Right kidney (tissue), 1 donor: ENCODE data around the gene NFXL1.

Experiments used
- DNase-seq: peaks from one replicate; pipeline ENCODE4 v3.0.0-alpha.2; 2016

The NFXL1 gene

DNA sequence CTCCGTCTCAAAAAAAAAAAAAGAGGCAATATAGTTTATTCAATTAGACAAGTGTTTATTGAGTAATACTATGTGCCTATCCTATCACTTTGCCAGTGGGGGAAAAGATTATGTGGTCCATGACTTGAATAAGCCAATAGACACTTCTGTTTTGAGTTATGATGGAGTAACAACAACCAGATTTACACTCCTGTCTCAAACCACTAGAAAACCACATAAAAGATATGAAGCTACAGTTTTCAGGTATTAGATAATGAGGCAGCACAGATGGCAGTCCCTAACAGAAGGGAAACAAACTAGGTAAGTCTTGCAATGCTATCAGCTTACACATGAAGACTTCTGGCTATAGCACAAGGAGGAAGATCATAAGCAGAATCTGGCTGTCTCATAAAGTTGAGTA, 22.5 kb downstream of the NFXL1 start:
- DNase-seq, result no peak

DNA sequence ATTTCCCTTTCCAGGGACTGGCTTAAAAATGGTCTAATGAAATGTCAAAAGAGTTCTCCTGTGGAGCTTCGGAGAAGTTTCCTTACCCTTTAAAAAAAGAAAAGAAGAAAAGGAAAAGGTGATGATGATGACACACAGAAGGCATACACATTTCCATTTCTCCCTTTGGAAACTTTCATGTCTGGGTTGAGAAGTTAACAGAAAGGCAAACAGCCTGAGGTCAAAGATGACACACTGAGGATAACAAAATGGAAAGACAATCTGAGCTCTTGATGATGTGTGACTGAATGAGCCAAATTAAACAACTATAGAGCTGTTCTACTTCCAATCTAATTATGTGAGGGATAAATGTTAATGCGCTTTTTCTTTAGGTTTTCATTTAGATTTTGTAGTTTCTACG, 32.2 kb downstream of the NFXL1 start:
- no peak for DNase-seq

DNA sequence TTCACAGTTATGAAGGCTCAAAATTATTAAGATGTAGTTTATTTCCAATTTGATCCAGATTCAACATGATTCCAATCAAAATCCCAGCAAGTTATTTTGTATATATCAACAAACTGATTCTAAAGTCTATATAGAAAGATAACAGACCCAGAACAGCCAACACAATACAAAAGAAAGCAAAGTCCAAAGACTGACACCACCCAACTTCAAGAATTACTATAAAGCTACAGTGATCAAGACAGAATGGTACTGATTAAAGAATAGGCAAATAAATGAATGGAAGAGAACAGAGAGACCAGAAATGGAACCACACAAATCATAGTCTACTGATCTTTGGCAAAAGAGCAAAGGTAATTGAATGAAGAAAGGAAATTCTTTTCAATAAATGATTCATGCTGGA, 34.9 kb downstream of the NFXL1 start:
- no peak for DNase-seq

DNA sequence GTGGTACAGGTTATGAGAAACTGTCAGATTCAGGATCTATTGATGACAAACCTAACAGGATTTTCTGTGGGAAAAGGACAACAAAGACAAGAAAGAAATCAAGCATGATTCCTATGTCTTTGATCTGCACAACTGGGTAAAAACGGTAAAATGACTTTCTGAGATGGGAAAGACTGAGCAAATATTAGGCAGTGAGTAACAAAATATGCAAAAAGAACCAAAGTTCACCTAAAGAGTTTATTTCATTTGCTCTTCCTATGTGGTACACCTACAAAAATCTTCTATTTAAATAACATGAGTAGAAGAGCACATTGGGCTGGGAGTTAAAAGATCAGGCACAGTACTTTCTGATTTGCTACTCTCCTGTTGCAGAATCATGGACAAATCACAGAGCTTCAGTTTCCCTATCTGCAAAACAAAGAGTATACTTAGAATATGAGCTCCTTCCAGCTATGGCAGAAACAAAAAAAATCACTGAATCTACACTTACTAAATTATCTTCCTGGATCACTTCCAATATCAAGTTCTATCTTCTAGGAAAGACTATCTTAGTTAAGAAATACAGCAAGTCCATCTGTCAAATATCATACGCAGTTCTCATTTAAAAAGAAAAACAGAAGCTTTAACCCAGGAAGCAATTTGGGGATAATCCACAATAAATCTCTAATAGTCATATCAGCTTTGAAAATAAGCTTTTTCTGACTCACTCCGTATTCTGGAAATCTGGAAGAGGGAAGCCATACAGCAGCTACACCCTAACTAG, 37.4 kb downstream of the NFXL1 start:
- no peak for DNase-seq

DNA sequence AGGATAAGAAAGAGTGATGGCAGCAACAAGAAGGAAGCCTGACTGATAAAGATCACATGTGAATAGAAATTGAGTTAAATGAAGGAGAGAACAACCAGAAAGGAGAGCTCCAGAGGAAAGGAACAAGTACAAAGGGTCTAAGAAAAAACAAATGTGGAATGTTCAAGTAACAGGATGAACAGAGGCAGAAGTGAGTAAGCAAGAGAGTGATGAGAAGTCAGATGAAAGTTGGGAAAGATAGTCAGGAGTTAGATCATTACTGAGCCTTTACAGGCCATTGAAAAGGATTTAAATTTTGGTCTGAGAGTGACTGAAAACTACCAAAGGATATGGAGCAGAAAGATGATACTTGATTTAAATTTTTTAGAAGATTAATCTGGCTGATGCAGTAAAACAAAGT, 38.1 kb downstream of the NFXL1 start:
- no peak for DNase-seq

DNA sequence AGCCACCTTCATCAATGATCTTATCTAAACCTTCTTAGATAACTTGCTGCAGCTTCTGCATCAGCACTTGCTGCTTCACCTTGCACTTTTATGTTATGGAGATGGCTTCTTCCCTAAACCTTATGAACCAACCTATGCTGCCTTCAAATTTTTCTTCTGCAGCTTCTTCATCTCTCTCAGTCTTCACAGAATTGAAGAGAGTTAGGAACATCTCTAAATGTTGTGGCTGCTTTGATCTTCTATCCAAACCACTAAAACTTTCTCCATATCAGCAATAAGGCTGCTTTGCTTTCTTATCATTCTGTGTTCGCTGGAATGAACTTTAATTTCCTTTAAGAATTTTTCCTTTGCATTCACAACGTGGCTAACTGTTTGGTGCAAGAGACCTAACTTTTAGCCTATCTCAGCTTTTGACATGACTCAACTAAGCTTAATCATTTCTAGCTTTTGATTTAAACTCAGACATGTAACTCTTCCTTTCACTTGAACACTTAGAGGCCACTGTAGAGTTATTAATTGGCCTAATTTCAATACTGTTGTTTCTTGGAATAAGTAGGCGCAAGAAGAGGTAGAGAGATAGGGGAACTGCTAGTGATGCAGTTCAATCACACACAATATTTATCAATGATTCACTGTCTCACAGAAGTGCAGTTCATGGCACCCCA, 40.4 kb downstream of the NFXL1 start:
- no peak for DNase-seq

DNA sequence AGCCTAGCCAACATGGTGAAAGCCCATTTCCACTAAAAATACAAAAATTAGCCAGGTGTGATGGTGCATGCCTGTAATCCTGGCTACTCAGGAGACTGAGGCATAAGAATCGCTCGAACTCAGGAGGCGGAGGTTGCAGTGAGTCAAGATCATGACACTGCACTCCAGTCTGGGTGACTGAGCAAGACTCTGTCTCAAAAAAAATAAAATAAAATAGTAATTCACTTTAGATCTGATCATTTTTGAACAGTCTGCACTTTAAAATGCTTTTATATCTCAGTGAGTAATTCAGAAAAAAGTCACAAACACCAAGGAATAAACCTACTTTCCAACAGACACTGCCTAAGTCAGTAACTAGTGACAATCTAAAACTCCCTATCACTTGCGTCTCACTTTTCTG, 50.9 kb downstream of the NFXL1 start:
- DNase-seq, result no peak

DNA sequence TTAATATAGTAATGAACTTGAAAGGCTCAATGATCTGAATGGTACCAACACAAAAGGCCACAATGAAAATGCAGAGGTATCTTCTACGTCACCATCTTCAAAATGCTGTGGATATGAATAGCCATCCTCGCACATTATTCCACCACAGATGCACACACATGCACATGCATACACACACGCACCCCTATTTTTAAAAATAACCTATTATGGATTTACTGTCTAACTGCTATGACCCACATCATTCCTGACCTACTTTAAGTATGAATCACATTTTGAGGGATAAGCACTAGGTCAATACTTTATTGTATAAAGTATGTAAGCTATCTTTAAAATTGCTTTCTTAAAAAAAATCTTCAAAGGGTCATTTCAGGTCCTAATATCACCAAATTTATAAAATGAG, 52.1 kb downstream of the NFXL1 start:
- DNase-seq, result no peak

DNA sequence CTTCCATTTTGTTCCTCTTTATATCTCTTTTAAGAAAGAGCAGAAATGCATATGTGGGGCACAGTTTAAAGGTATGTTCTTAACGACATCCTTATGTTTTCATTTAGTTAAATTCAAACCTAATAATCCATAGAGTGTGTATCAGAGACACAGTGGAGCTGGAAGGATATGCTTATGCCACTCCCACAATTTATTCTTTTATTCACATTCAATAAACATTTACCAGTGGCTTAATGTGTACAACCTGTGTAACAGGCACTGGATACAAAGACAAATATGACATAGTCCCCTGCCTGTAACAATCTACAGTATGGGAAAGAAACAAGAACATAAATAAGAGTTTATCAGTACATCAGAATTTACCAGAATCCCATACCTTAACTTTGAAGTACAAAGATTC, 54.1 kb downstream of the NFXL1 start:
- no peak for DNase-seq

DNA sequence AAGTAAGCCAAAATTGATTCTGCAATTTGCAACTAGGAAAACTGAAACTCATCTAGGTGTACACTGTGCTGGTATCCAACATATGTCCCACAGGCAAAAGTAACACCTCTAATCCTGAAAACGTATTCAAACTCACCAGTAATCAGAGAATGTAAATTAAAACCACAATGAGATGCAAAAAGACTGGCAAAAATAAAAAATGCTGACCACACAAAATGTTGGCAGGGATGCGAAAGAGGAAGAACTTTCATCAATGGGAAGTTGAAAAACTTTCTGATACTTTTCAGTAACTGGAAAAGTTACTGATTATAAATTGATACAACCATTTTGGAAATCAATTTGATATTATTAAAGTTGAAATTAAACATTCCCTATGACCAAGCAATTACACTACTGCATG, 56.4 kb downstream of the NFXL1 start:
- DNase-seq, result no peak

DNA sequence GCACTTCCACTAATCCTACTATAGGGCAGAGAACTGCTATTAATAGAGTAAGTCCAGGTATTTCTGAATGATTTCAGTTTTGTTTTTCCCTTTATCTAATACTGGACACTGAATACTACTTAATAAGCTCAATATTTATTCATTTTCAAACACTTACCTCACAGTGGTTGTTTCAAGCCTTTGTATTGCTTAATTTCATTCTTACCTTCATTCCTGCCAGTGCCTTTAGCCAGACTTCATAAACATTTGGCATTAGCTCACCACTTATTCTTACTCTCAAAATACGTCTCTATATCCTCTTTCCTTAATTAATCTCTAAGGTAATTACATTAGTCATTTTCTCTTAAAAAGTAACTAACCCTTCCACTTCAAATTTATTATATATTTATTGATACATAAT, 57.7 kb downstream of the NFXL1 start:
- DNase-seq, result no peak

DNA sequence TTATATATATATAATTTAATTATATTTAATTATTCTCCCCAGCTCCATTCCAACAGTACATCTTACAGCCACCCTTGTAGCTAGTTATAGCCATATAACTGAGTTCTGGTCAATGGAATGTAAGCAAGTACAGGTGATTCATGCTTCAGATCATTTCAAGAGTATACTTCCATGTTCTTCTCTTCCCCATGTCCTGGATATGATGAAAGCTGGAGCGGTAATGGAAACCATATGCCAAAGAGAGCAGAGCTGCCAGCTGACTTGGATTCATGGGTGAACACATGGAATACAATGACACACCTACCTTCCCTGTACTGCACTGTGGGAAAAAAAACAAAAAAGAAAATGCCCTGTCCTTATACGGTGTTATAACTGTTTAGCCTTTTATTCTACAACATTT, 59.0 kb downstream of the NFXL1 start:
- no peak for DNase-seq

DNA sequence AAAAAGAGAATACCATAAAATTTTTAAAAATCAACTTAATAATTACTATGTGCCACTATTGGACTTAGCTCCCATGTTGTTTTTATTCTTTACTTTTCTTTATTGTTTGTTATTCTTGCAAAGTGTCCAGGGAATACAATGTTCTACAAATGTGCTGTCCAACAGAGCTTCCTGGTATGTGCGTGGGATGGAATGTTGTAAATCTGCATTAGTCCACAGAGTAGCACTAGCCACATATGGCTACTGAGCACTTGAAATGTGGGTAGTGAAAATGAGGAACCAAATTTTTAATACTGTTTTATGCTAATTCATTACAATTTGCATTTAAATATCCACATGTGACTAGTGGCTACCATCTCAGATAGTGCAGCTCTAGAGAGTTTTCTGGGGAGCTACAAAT, 62.2 kb downstream of the NFXL1 start:
- DNase-seq, result no peak

DNA sequence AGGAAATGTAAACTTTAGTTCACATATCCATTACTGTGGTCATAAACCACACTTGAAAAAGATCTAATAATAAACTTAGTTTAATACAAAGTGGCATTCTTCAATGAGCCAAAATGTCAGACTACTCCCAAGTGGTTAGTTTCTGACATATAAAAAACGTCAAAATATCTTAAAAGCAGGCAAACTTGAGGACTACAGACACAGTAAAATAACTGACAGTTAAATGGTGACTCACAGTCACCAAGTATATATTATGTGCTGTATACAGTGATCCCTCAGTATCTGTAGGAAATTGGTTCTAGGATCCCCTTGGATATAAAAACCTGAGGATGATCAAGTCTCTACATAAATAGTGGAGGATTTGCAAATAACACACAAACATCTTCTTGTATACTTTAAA, 64.9 kb downstream of the NFXL1 start:
- no peak for DNase-seq

DNA sequence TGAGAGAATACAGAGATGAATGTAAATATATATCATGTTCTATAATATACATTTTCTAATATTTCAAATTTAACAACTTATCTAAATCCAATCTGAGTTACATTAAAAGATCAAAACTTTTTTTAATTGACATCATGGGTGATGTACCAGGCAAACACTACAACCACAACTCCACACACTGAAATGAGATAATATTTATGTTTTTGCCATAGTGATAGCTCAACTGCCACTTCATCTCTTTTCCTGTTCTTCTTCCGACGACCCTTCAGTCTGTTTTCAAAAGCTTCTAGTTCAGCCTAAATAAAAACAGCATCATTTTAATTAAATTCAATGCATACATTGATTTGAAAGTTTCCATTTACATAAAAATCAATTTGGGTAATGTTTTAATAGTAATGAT, 66.3 kb downstream of the NFXL1 start:
- no peak for DNase-seq

DNA sequence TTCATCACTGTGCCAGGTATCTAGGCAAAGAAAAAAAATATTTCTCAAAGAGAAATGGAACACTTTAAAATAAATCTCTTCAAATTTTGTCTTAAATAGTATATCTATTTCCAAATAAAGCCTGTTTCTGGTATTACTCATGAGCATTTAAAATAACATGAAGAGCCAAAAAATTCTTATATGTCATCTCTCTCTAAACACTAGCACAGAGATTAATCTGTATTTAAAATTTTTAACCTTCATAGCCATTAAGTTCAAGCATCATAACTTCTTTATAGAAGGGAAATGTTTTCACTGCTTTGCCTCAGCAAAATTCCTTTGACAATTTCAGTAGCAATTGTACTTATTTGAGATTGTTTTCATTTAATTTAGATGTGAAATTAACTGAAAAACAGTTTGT, 71.4 kb downstream of the NFXL1 start:
- no peak for DNase-seq

DNA sequence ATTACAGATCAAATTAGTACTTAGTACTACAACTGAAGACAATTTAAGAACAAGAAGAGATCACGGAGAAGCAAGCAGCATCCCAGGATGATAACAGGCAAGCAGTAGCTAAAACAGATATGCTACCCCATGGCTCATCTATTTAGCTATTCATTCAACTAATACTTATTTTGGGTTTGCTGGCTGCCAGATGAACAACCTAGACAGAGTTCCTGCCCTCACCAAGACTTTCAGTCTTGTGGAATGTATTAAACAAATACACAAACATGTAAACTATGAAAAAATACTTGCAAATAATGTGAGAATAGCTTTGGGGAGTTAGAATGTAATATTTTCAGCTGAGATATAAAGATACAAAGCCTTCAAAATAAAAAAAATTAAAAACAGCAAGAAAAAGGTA, 74.1 kb downstream of the NFXL1 start:
- no peak for DNase-seq

DNA sequence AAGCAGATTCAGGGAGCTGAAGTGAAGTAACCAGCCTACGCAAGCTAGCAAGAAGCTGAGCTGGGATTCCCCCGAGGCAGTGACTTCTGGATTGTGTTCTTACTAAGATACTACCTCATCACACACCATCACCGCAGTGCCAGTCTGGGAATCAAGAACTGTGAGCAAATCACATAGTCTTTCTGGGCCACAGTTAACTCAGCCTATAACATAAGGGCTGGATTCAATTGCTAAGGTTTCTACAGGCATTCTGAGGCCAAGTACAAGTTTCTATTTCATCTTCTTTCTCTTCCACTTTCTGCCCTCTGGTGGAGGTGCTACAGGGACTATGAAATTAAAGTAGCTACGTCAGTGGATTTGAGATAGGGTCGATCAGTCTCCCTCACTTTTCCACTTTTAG, 75.1 kb downstream of the NFXL1 start:
- DNase-seq, result no peak

DNA sequence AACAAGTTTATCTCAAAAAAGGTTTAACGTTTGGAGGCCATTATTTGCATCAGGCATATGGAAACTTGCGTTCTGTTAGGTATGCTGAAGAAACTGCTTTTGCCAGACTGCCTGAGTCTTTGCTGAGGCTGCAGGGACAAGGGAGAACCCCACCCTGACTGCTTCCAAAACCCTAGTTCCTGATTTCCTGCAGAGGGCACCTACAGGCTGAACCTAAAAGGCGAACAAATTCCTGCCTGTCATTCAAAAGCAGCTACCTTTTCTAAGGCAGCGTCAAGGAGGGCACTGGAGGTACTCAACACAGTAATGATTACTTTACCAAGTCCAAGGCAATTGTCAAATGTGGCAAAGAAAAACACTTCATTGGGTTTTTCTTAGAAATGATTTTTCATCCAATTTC, 75.9 kb downstream of the NFXL1 start:
- DNase-seq, result no peak

DNA sequence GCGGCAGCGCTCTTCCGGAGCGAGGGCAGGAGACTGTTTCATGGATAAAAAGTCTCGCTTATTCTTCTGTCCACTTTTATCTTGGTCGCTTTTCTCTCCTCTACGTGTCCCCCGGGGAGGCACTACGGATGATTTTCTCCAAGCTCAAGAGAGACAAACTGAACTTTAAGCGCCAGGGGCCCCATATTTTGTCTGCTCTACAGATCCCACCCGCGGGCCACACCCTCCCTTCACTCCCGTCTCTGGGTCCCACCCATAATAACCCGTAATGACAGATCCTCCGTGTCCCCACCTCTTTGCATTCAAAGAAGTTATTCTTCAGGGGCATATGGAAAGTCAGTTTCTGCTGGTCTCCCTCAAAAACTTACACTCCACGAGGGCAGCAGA, 76.5 kb downstream of the NFXL1 start, which contains the start of gene CORIN:
Gene CORIN, minus strand, starts transcription at position 160 of the 387 bp plus-strand sequence. Its CDS starts 118 bp downstream, at position 42.
- no peak for DNase-seq

DNA sequence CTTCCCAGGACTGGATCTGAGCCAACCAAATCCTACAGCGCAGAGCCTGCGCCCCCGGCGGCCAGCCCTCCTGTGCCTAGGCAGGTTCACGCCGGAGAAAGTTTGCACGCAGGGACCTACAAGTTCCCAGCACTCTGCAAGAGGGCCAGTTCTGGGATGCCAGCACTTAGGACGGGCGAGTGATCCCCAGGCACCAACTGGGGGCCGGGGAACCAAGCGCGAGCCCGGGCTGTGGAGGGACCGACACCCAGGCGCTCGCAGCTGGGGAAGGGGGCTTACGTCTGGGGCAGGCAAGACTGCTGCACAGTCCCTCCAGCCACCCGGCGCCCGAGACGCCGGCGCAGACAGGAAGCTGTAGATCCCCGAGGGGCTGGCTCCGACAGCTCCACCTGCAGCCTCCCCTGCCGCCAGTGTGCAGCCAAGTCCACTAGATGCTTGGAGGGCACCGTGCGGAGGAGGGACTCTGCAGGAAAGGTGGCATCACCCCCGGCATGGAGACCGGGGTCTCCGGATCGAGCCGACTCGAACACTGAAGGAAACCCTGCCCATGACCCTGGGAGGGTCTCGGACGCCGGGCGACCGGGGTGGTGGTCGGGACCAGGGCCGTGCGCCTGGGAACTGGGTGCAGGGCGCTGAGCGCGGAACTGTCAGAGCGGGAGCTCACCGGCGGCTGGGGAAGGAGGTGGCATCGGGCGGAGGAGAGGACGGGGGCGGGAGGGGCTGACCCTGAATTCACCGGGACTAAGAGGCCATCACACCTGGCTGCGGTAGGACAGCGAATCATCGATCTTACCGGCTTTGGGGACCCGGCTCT, 77.1 kb downstream of the NFXL1 start:
- DNase-seq, result peak; percentile 90

DNA sequence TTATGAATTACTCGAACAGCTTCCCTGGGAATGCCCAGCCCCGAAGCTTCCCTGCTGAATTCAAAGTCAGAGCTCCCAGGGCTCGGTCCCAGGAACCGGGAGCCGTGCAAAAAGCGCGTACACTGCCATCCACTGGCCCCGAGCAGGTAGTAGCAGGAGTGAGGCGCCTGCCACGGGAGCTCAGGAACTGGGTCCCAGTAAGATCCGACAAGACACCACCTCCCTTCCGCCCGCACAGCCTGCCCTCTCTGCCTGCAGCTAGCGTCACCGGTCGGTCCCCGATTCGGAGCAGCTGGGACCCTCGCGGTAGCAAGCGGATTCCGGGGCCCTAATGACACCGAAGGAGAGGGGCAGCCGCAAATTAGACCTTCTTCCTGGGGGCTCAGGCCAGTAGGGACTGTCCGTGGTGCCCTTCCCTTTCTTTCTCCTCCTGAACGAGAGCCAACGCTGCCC, 77.7 kb downstream of the NFXL1 start:
- no peak for DNase-seq

DNA sequence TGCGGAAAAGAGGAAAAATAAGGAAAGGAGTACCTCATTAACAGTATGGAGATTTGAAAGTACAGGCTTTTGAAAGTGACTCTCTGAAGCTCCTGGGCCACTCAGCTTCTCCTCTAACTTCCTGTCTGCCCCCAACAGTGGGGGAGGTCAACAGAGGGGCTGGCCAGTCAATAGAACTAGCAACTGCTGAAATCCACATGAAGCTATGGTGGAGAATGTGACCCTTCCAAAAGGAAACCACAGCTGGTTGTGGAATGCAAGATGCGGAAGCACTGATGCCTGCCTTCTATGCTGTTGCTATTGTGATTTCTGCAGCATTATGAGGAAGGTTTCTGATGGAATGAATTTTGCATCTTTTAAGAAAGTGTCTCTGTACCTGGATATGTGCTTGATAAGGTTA, 78.9 kb downstream of the NFXL1 start:
- DNase-seq, result no peak
